WTC11 (cell line): ENCODE results near the gene TBL1XR1. TPM values are rescaled to one million over a fixed set of nuclear protein-coding genes. Genes with fewer than 3 reads are reported as not detected.

Experiments
- ATAC-seq: fragments of 200-7000 bp; cut with Tn5 transposase; 2 replicates; pipeline ENCODE4 v1.10.0; 2021; ENCODE audit warnings: mild to moderate bottlenecking, moderate library complexity
- CTCF ChIA-PET: fragments of 300-600 bp; sonication (Branson Sonifier 250); formaldehyde crosslinking; loops from one replicate; lab custom pipeline; 2021; ENCODE audit warnings: antibody characterized with exemption; lab: Charles Lee
- POLR2A ChIA-PET: fragments of 350-600 bp; sonication (Branson Sonifier 250); formaldehyde crosslinking; loops from one replicate; lab custom pipeline; 2021; ENCODE audit warnings: antibody characterized with exemption; lab: Charles Lee
- DNase-seq: peaks from one replicate; pipeline ENCODE4 v3.0.0; 2021; ENCODE audit warnings: low spot score
- H3K27ac Mint-ChIP-seq: 2 replicates; pipeline ENCODE4 v1.8.0; 2021; ENCODE audit warnings: mixed read lengths
- H3K27me3 Mint-ChIP-seq: 2 replicates; pipeline ENCODE4 v1.8.0; 2021; ENCODE audit warnings: low read depth, mild to moderate bottlenecking, moderate library complexity, mixed read lengths
- H3K36me3 Mint-ChIP-seq: 2 replicates; pipeline ENCODE4 v1.8.0; 2021; ENCODE audit warnings: mixed read lengths
- H3K4me1 Mint-ChIP-seq: 2 replicates; pipeline ENCODE4 v1.8.0; 2022; ENCODE audit warnings: mixed read lengths
- H3K4me3 Mint-ChIP-seq: 2 replicates; pipeline ENCODE4 v1.8.0; 2021; ENCODE audit warnings: mild to moderate bottlenecking, moderate library complexity, mixed read lengths
- H3K9me3 Mint-ChIP-seq: 2 replicates; pipeline ENCODE4 v1.8.0; 2021; ENCODE audit warnings: mixed read lengths
- FOXP1 ChIP-seq: sonication (generic); formaldehyde crosslinking; IDR thresholded peaks from 2 replicates; pipeline ENCODE4 v1.8.0; 2022; ENCODE audit warnings: missing genetic modification reagents, mild to moderate bottlenecking, moderate library complexity, borderline replicate concordance
- JUN ChIP-seq: sonication (generic); formaldehyde crosslinking; IDR thresholded peaks from 2 replicates; pipeline ENCODE4 v1.8.0; 2023; ENCODE audit warnings: mild to moderate bottlenecking, missing genetic modification reagents
- NFE2L1 ChIP-seq: sonication (generic); formaldehyde crosslinking; IDR thresholded peaks from 2 replicates; pipeline ENCODE4 v1.8.1; 2023; ENCODE audit warnings: missing genetic modification reagents
- OVOL2 ChIP-seq: fragments of 250-450 bp; sonication (Bioruptor Pico); IDR thresholded peaks from 2 replicates; pipeline ENCODE4 v1.9.0; 2021; ENCODE audit warnings: mild to moderate bottlenecking, borderline replicate concordance
- PRRX2 ChIP-seq: fragments of 250-450 bp; sonication (Bioruptor Pico); IDR thresholded peaks from 2 replicates; pipeline ENCODE4 v1.8.0; 2021; ENCODE audit warnings: mild to moderate bottlenecking
- SOX15 ChIP-seq: fragments of 250-450 bp; sonication (Bioruptor Pico); IDR thresholded peaks from 2 replicates; pipeline ENCODE4 v1.9.0; 2021; ENCODE audit warnings: mild to moderate bottlenecking
- ZNF317 ChIP-seq: sonication (generic); formaldehyde crosslinking; IDR thresholded peaks from 2 replicates; pipeline ENCODE4 v1.8.1; 2023; ENCODE audit warnings: low read depth, mild to moderate bottlenecking, moderate library complexity, missing genetic modification reagents, borderline replicate concordance
- total RNA-seq: library from RNA; stranded (reverse); gene quantifications from 3 replicates; pipeline ENCODE4 v1.2.3, GENCODE V29; 2021
- TF ChIP-seq, protein P1 (sequence below): fragments of 200-600 bp; IDR thresholded peaks from 2 replicates; pipeline ENCODE4 v1.8.0; 2022; ENCODE audit warnings: antibody characterized with exemption
- TF ChIP-seq, protein P2 (sequence below): fragments of 250-450 bp; sonication (Bioruptor Pico); IDR thresholded peaks from 2 replicates; pipeline ENCODE4 v1.9.0; 2021; ENCODE audit warnings: mild to moderate bottlenecking
- TF ChIP-seq, protein P3 (sequence below): sonication (generic); formaldehyde crosslinking; IDR thresholded peaks from 2 replicates; pipeline ENCODE4 v1.8.1; 2022; ENCODE audit warnings: mild to moderate bottlenecking, missing genetic modification reagents, moderate library complexity, borderline replicate concordance
- TF ChIP-seq, protein P4 (sequence below): sonication (generic); formaldehyde crosslinking; IDR thresholded peaks from 2 replicates; pipeline ENCODE4 v1.8.1; 2022; ENCODE audit warnings: low read depth, mild to moderate bottlenecking, moderate library complexity, missing genetic modification reagents, borderline replicate concordance
- TF ChIP-seq, protein P5 (sequence below): sonication (generic); formaldehyde crosslinking; IDR thresholded peaks from 2 replicates; pipeline ENCODE4 v1.8.1; 2023; ENCODE audit warnings: mild to moderate bottlenecking, missing genetic modification reagents
- TF ChIP-seq, protein P6 (sequence below): sonication (generic); formaldehyde crosslinking; IDR thresholded peaks from 2 replicates; pipeline ENCODE4 v1.8.0; 2023; ENCODE audit warnings: missing genetic modification reagents
- TF ChIP-seq, protein P7 (sequence below): fragments of 250-450 bp; sonication (Bioruptor Pico); IDR thresholded peaks from 2 replicates; pipeline ENCODE4 v1.9.0; 2021; ENCODE audit warnings: mild to moderate bottlenecking
- TF ChIP-seq, protein P8 (sequence below): fragments of 250-450 bp; sonication (Bioruptor Pico); IDR thresholded peaks from 2 replicates; pipeline ENCODE4 v1.9.0; 2021; ENCODE audit warnings: mild to moderate bottlenecking, borderline replicate concordance
- TF ChIP-seq, protein P9 (sequence below): sonication (generic); formaldehyde crosslinking; IDR thresholded peaks from 2 replicates; pipeline ENCODE4 v1.8.1; 2022; ENCODE audit warnings: low read depth, missing genetic modification reagents, borderline replicate concordance

Gene TBL1XR1
- total RNA-seq, 1 experiment from 2014 or later: 148 TPM

DNA sequence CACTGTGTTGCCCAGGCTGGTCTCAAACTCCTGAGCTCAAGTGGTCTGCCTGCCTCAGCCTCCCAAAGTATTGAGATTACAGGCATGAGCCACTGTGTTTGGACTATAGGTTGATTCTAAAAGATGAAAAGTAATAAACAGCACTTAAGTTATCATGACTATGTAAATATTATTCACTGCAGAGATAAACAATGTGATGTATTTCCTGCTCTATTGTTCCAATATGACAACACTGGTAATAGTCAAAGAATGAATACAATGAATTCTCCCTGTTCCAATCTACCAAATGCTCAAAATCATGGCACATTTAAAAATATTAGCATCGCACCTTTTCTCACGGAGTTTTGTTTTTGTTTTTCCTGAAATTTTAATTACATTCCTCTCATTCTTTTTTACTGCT, 36.8 kb upstream of the TBL1XR1 start:
- peaks cover 12% of the 10 kb centered on the region for H3K36me3 Mint-ChIP-seq
- TF ChIP-seq, protein P1, sequence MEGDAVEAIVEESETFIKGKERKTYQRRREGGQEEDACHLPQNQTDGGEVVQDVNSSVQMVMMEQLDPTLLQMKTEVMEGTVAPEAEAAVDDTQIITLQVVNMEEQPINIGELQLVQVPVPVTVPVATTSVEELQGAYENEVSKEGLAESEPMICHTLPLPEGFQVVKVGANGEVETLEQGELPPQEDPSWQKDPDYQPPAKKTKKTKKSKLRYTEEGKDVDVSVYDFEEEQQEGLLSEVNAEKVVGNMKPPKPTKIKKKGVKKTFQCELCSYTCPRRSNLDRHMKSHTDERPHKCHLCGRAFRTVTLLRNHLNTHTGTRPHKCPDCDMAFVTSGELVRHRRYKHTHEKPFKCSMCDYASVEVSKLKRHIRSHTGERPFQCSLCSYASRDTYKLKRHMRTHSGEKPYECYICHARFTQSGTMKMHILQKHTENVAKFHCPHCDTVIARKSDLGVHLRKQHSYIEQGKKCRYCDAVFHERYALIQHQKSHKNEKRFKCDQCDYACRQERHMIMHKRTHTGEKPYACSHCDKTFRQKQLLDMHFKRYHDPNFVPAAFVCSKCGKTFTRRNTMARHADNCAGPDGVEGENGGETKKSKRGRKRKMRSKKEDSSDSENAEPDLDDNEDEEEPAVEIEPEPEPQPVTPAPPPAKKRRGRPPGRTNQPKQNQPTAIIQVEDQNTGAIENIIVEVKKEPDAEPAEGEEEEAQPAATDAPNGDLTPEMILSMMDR: no peak
- TF ChIP-seq, protein P2, sequence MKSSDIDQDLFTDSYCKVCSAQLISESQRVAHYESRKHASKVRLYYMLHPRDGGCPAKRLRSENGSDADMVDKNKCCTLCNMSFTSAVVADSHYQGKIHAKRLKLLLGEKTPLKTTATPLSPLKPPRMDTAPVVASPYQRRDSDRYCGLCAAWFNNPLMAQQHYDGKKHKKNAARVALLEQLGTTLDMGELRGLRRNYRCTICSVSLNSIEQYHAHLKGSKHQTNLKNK: no peak
- TF ChIP-seq, protein P3, sequence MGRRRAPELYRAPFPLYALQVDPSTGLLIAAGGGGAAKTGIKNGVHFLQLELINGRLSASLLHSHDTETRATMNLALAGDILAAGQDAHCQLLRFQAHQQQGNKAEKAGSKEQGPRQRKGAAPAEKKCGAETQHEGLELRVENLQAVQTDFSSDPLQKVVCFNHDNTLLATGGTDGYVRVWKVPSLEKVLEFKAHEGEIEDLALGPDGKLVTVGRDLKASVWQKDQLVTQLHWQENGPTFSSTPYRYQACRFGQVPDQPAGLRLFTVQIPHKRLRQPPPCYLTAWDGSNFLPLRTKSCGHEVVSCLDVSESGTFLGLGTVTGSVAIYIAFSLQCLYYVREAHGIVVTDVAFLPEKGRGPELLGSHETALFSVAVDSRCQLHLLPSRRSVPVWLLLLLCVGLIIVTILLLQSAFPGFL (CRISPR knock-in tag): no peak
- TF ChIP-seq NFE2L1: no peak
- TF ChIP-seq OVOL2 (CRISPR knock-in tag): no peak
- TF ChIP-seq ZNF317 (CRISPR knock-in tag): no peak
- no peak for TF ChIP-seq JUN (CRISPR knock-in tag)
- TF ChIP-seq, protein P4, sequence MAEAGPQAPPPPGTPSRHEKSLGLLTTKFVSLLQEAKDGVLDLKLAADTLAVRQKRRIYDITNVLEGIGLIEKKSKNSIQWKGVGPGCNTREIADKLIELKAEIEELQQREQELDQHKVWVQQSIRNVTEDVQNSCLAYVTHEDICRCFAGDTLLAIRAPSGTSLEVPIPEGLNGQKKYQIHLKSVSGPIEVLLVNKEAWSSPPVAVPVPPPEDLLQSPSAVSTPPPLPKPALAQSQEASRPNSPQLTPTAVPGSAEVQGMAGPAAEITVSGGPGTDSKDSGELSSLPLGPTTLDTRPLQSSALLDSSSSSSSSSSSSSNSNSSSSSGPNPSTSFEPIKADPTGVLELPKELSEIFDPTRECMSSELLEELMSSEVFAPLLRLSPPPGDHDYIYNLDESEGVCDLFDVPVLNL (CRISPR knock-in tag): no peak
- TF ChIP-seq, protein P5, sequence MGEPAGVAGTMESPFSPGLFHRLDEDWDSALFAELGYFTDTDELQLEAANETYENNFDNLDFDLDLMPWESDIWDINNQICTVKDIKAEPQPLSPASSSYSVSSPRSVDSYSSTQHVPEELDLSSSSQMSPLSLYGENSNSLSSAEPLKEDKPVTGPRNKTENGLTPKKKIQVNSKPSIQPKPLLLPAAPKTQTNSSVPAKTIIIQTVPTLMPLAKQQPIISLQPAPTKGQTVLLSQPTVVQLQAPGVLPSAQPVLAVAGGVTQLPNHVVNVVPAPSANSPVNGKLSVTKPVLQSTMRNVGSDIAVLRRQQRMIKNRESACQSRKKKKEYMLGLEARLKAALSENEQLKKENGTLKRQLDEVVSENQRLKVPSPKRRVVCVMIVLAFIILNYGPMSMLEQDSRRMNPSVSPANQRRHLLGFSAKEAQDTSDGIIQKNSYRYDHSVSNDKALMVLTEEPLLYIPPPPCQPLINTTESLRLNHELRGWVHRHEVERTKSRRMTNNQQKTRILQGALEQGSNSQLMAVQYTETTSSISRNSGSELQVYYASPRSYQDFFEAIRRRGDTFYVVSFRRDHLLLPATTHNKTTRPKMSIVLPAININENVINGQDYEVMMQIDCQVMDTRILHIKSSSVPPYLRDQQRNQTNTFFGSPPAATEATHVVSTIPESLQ (CRISPR knock-in tag): no peak
- TF ChIP-seq, protein P6, sequence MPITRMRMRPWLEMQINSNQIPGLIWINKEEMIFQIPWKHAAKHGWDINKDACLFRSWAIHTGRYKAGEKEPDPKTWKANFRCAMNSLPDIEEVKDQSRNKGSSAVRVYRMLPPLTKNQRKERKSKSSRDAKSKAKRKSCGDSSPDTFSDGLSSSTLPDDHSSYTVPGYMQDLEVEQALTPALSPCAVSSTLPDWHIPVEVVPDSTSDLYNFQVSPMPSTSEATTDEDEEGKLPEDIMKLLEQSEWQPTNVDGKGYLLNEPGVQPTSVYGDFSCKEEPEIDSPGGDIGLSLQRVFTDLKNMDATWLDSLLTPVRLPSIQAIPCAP (CRISPR knock-in tag): no peak
- no peak for TF ChIP-seq FOXP1 (CRISPR knock-in tag)
- TF ChIP-seq, protein P7, sequence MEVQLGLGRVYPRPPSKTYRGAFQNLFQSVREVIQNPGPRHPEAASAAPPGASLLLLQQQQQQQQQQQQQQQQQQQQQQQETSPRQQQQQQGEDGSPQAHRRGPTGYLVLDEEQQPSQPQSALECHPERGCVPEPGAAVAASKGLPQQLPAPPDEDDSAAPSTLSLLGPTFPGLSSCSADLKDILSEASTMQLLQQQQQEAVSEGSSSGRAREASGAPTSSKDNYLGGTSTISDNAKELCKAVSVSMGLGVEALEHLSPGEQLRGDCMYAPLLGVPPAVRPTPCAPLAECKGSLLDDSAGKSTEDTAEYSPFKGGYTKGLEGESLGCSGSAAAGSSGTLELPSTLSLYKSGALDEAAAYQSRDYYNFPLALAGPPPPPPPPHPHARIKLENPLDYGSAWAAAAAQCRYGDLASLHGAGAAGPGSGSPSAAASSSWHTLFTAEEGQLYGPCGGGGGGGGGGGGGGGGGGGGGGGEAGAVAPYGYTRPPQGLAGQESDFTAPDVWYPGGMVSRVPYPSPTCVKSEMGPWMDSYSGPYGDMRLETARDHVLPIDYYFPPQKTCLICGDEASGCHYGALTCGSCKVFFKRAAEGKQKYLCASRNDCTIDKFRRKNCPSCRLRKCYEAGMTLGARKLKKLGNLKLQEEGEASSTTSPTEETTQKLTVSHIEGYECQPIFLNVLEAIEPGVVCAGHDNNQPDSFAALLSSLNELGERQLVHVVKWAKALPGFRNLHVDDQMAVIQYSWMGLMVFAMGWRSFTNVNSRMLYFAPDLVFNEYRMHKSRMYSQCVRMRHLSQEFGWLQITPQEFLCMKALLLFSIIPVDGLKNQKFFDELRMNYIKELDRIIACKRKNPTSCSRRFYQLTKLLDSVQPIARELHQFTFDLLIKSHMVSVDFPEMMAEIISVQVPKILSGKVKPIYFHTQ (CRISPR knock-in tag): no peak
- TF ChIP-seq, all 79 proteins: peak for 0
- ATAC-seq: no peak
- Mint-ChIP-seq H3K27me3 (peaks cover 3% of the 10 kb centered on the region; the same call in 1 of the 2 replicates), H3K4me3 (no peak overlapping the region), H3K9me3 (peaks cover 19% of the 10 kb centered on the region), H3K4me1 (no peaks in the 10 kb centered on the region), H3K27ac (no peak overlapping the region)
- ChIA-PET POLR2A (interaction anchor here (0.6 kb wide), 1 partner anchor 292 kb away, joined by 3 read pairs; no protein-coding TSS in a partner anchor), CTCF (no interaction called here)
- DNase-seq: no peak

DNA sequence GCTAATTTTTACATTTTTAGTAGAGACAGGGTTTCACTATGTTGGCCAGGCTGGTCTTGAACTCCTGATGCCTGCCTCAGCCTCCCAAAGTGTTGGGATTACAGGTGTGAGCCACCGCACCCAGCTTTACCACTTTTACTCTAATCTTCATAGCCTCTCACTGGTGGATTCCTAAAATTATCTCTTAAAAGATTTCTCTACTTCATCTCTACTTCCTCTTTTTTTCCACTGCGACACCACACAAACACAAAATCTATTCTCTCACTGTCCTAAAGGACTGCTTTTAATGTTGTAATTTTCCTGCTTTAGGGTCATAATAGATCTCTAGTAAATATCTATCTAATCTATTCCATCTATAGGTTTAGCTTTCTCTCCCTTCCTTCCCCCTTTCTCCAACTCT, 34.0 kb upstream of the TBL1XR1 start:
- Mint-ChIP-seq H3K36me3 (peaks cover 18% of the 10 kb centered on the region), H3K27me3 (peaks cover 3% of the 10 kb centered on the region; the same call in 1 of the 2 replicates), H3K4me3 (no peak overlapping the region), H3K27ac (no peak overlapping the region), H3K9me3 (peaks cover 23% of the 10 kb centered on the region), H3K4me1 (no peaks in the 10 kb centered on the region)
- ChIA-PET CTCF (no interaction called here), POLR2A (no interaction called here)
- no peak for DNase-seq
- no peak for ATAC-seq
- TF ChIP-seq, protein P3 (CRISPR knock-in tag): no peak
- TF ChIP-seq SOX15: no peak
- TF ChIP-seq, protein P8, sequence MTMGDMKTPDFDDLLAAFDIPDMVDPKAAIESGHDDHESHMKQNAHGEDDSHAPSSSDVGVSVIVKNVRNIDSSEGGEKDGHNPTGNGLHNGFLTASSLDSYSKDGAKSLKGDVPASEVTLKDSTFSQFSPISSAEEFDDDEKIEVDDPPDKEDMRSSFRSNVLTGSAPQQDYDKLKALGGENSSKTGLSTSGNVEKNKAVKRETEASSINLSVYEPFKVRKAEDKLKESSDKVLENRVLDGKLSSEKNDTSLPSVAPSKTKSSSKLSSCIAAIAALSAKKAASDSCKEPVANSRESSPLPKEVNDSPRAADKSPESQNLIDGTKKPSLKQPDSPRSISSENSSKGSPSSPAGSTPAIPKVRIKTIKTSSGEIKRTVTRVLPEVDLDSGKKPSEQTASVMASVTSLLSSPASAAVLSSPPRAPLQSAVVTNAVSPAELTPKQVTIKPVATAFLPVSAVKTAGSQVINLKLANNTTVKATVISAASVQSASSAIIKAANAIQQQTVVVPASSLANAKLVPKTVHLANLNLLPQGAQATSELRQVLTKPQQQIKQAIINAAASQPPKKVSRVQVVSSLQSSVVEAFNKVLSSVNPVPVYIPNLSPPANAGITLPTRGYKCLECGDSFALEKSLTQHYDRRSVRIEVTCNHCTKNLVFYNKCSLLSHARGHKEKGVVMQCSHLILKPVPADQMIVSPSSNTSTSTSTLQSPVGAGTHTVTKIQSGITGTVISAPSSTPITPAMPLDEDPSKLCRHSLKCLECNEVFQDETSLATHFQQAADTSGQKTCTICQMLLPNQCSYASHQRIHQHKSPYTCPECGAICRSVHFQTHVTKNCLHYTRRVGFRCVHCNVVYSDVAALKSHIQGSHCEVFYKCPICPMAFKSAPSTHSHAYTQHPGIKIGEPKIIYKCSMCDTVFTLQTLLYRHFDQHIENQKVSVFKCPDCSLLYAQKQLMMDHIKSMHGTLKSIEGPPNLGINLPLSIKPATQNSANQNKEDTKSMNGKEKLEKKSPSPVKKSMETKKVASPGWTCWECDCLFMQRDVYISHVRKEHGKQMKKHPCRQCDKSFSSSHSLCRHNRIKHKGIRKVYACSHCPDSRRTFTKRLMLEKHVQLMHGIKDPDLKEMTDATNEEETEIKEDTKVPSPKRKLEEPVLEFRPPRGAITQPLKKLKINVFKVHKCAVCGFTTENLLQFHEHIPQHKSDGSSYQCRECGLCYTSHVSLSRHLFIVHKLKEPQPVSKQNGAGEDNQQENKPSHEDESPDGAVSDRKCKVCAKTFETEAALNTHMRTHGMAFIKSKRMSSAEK (CRISPR knock-in tag): no peak
- TF ChIP-seq, protein P9, sequence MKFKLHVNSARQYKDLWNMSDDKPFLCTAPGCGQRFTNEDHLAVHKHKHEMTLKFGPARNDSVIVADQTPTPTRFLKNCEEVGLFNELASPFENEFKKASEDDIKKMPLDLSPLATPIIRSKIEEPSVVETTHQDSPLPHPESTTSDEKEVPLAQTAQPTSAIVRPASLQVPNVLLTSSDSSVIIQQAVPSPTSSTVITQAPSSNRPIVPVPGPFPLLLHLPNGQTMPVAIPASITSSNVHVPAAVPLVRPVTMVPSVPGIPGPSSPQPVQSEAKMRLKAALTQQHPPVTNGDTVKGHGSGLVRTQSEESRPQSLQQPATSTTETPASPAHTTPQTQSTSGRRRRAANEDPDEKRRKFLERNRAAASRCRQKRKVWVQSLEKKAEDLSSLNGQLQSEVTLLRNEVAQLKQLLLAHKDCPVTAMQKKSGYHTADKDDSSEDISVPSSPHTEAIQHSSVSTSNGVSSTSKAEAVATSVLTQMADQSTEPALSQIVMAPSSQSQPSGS (CRISPR knock-in tag): no peak
- no peak for TF ChIP-seq PRRX2
